HL-60/S4 (cell line): ENCODE measurements around the gene NFYC.
"Not testable (repeated sequence)": the region's sequence is repeated elsewhere in the genome, so short reads cannot be mapped to it uniquely, and the experiment has no call there.

Experiments
- in situ Hi-C: fragments of 300-500 bp; cut with MboI; formaldehyde crosslinking; loops from 2 replicates; pipeline ENCODE4 v1.14.3; 2022; ENCODE audit warnings: low sequenced_read_pairs

NFYC gene

GRCh38 chr1:40664791-40665190 is 26.7 kb upstream of the NFYC start:
- in situ Hi-C loops = no loop called here

- in situ Hi-C loops = no loop called here
Measured at GRCh38 chr1:40665335-40666171, 26.0 kb upstream of the NFYC start, which contains the start of gene RIMS3. Gene RIMS3 (minus strand): TSS chr1:40665682. CDS start chr1:40641925, 23,757 bp downstream.

GRCh38 chr1:40668769-40669525 is 22.6 kb upstream of the NFYC start:
- in situ Hi-C loops = no loop called here

GRCh38 chr1:40673452-40673851 is 18.1 kb upstream of the NFYC start:
- in situ Hi-C loops = no loop called here

GRCh38 chr1:40676501-40676900 is 15.0 kb upstream of the NFYC start:
- in situ Hi-C loops = no loop called here

GRCh38 chr1:40679165-40679953 is 12.1 kb upstream of the NFYC start:
- in situ Hi-C loops = no loop called here

- in situ Hi-C loops = no loop called here
Measured at GRCh38 chr1:40684669-40685068, 6.8 kb upstream of the NFYC start.

- in situ Hi-C loops = no loop called here
Measured at GRCh38 chr1:40687059-40687458, 4.4 kb upstream of the NFYC start.

GRCh38 chr1:40687661-40688060 is 3.8 kb upstream of the NFYC start:
- in situ Hi-C loops = no loop called here

GRCh38 chr1:40689737-40690136 is 1.8 kb upstream of the NFYC start:
- in situ Hi-C loops = no loop called here

- in situ Hi-C loops = no loop called here
Measured at GRCh38 chr1:40690771-40691537, 550 bp upstream of the NFYC start.

GRCh38 chr1:40692429-40692895 is 958 bp downstream of the NFYC start:
- in situ Hi-C loops = no loop called here

- in situ Hi-C loops = no loop called here
Measured at GRCh38 chr1:40693425-40693824, 1.9 kb downstream of the NFYC start.

- in situ Hi-C loops = no loop called here
Measured at GRCh38 chr1:40694353-40694874, 2.9 kb downstream of the NFYC start.

- in situ Hi-C loops = no loop called here
Measured at GRCh38 chr1:40696294-40696693, 4.8 kb downstream of the NFYC start.

GRCh38 chr1:40697436-40697835 is 5.9 kb downstream of the NFYC start:
- in situ Hi-C loops = no loop called here

- in situ Hi-C loops = no loop called here
Measured at GRCh38 chr1:40699787-40700186, 8.3 kb downstream of the NFYC start.

GRCh38 chr1:40701684-40702083 is 10.2 kb downstream of the NFYC start:
- in situ Hi-C loops = no loop called here

GRCh38 chr1:40702810-40703209 is 11.3 kb downstream of the NFYC start:
- in situ Hi-C loops = not testable (repeated sequence)

GRCh38 chr1:40703316-40703715 is 11.8 kb downstream of the NFYC start:
- in situ Hi-C loops = no loop called here
